ENCODE results near the gene UBE2I. TPM values are rescaled to one million over a fixed set of nuclear protein-coding genes. Genes with fewer than 3 reads are reported as not detected.

The UBE2I gene
- 10 to 100 TPM; 28.9 to 80.4 (median 41.7) TPM for total RNA-seq

GRCh38 chr16:1308977-1309885 lies at the start of gene UBE2I:
TSS of gene UBE2I (plus strand) at chr16:1309636. CDS start at chr16:1314031, 4,395 bp downstream.
- TF ChIP-seq POLR2A (IDR thresholded peaks at IDR 0.05), result peak; percentile 57 to 76
- no peak for TF ChIP-seq CTCF (IDR thresholded peaks at IDR 0.05 in 4 of 5, conservative IDR thresholded peaks at IDR 0.05 in 1 of 5)
- Histone ChIP-seq H3K4me1 (peaks cover 30 to 44% of the 10 kb centered on the region in 2 donors), H3K27me3 (no peaks in the 10 kb centered on the region), H3K36me3 (peaks cover 0 to 5% of the 10 kb centered on the region in 2 donors), H3K9me3 (no peaks in the 10 kb centered on the region), H3K27ac (peak within 1 kb of the TSS; percentile 91 to 99 (median 96)), H3K4me3 (peak within 1 kb of the TSS; percentile 67 to 95 (median 80))
- intact Hi-C loops (cut with DNase I; ENCODE audit: low total_unique reads), result loop anchor here (2.0 to 10.0 kb wide), 5 partner anchors 33 to 624 kb away; partner anchors contain the start of genes GNPTG, JMJD8, STUB1 and TSR3
- DNase-seq (peak; percentile 94 to 96), ATAC-seq (peak; percentile 91)
- in situ Hi-C loops (cut with MboI; ENCODE audit: low sequenced_read_pairs in 4 of 4), result no loop called here

- ATAC-seq (no peak), DNase-seq (no peak)
- Histone ChIP-seq H3K4me3 (no peak overlapping the region), H3K27me3 (peaks cover 34 to 56% (median 45%) of the 10 kb centered on the region in 3 donors), H3K4me1 (no peaks in the 10 kb centered on the region), H3K27ac (no peak overlapping the region), H3K9me3 (no peaks in the 10 kb centered on the region), H3K36me3 (no peaks in the 10 kb centered on the region)
- intact Hi-C loops (cut with DNase I; ENCODE audit: low total_unique reads) (no loop called here), in situ Hi-C loops (cut with MboI; ENCODE audit: low sequenced_read_pairs in 4 of 4) (no loop called here)
- no peak for TF ChIP-seq CTCF (IDR thresholded peaks at IDR 0.05 in 4 of 5, conservative IDR thresholded peaks at IDR 0.05 in 1 of 5)
- no peak for TF ChIP-seq POLR2A (IDR thresholded peaks at IDR 0.05)
Measured at GRCh38 chr16:1259760-1260068, 49.7 kb upstream of the UBE2I start.

- no peak for DNase-seq
- Histone ChIP-seq H3K27me3 (peaks cover 34 to 56% (median 45%) of the 10 kb centered on the region in 3 donors), H3K4me1 (no peaks in the 10 kb centered on the region), H3K27ac (no peak overlapping the region), H3K4me3 (no peak overlapping the region), H3K36me3 (no peaks in the 10 kb centered on the region), H3K9me3 (no peaks in the 10 kb centered on the region)
- intact Hi-C loops (cut with DNase I; ENCODE audit: low total_unique reads) (no loop called here), in situ Hi-C loops (cut with MboI; ENCODE audit: low sequenced_read_pairs in 4 of 4) (no loop called here)
- ATAC-seq, result no peak
- no peak for TF ChIP-seq CTCF (IDR thresholded peaks at IDR 0.05 in 4 of 5, conservative IDR thresholded peaks at IDR 0.05 in 1 of 5)
- TF ChIP-seq POLR2A (IDR thresholded peaks at IDR 0.05), result no peak
Measured at GRCh38 chr16:1260101-1260680, 49.2 kb upstream of the UBE2I start.

GRCh38 chr16:1261131-1261892 lies 48.1 kb upstream of the UBE2I start:
- TF ChIP-seq CTCF (IDR thresholded peaks at IDR 0.05 in 4 of 5, conservative IDR thresholded peaks at IDR 0.05 in 1 of 5), result no peak
- TF ChIP-seq POLR2A (IDR thresholded peaks at IDR 0.05), result no peak
- H3K27ac ChIP-seq, result no peak overlapping the region
- DNase-seq, result no peak
- H3K4me1 ChIP-seq, result no peaks in the 10 kb centered on the region
- peaks cover 34 to 55% (median 45%) of the 10 kb centered on the region in 3 donors for H3K27me3 ChIP-seq
- intact Hi-C loops (cut with DNase I; ENCODE audit: low total_unique reads) (no loop called here), in situ Hi-C loops (cut with MboI; ENCODE audit: low sequenced_read_pairs in 4 of 4) (no loop called here)
- no peak for ATAC-seq
- no peak overlapping the region for H3K4me3 ChIP-seq
- no peaks in the 10 kb centered on the region for H3K9me3 ChIP-seq
- no peaks in the 10 kb centered on the region for H3K36me3 ChIP-seq
